Brain microvascular endothelial cell (primary cell): ENCODE measurements around the gene GRIPAP1.
A peak's percentile ranks its signal among the peaks of the same experiment; 100 is the strongest.

Source experiments
- DNase-seq: peaks from one replicate; pipeline ENCODE4 v3.0.0-alpha.2; 2020
- H3K27ac ChIP-seq: fragments of 250-450 bp; sonication (Bioruptor Pico); 2 replicates; pipeline ENCODE4 v1.5.1; 2020; ENCODE audit warnings: mild to moderate bottlenecking, moderate library complexity
- H3K27me3 ChIP-seq: fragments of 250-450 bp; sonication (Bioruptor Pico); replicated peaks from 2 replicates; pipeline ENCODE4 v1.5.1; 2020; ENCODE audit warnings: mild to moderate bottlenecking
- H3K36me3 ChIP-seq: fragments of 250-450 bp; sonication (Bioruptor Pico); replicated peaks from 2 replicates; pipeline ENCODE4 v1.5.1; 2020; ENCODE audit warnings: mild to moderate bottlenecking
- H3K4me3 ChIP-seq: 2 replicates; pipeline ENCODE4 v1.5.1; 2011; ENCODE audit warnings: low read depth, mild to moderate bottlenecking, control low read depth, low read length, moderate library complexity
- in situ Hi-C: cut with HindIII; loops from 2 replicates; pipeline ENCODE4 v1.10.0; 2017; ENCODE audit warnings: low sequenced_read_pairs, low pct_ligation_motif_present
- TF ChIP-seq, protein P1 (sequence below): IDR thresholded peaks from 2 replicates; pipeline ENCODE4 v1.5.1; 2011; ENCODE audit warnings: low read depth, mild to moderate bottlenecking, moderate library complexity, low read length, control low read depth, inconsistent platforms; ENCODE audit errors: missing control alignments

GRIPAP1 gene

GRCh38 chrX:48956728-48957414 is 45.2 kb downstream of the GRIPAP1 start:
- DNase-seq, result no peak

DNA sequence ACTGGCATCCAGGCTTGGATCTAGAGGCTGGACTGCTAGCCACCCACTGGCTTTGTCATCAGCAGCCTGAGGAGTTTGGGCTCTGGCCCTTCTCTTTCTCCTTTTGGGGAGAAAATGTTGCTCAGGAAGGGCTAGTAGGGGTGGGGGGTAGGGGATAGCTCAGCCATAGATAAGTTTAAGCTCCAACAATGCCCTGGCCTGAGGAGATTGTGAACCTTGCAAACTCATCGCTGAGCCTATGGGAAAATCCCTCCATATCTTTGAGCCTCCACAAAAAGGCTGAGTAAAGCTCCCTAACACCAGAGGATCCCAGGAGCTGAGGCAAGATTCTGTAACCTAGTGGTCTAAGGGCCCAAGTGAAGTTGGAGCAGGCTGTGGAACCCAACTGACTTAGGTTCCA is 53.5 kb downstream of the GRIPAP1 start:
- no peaks in the 10 kb centered on the region for H3K27me3 ChIP-seq
- in situ Hi-C loops, result no loop called here
- H3K27ac ChIP-seq, result no peak overlapping the region
- no peaks in the 10 kb centered on the region for H3K36me3 ChIP-seq
- no peak overlapping the region for H3K4me3 ChIP-seq
- TF ChIP-seq, protein P1, sequence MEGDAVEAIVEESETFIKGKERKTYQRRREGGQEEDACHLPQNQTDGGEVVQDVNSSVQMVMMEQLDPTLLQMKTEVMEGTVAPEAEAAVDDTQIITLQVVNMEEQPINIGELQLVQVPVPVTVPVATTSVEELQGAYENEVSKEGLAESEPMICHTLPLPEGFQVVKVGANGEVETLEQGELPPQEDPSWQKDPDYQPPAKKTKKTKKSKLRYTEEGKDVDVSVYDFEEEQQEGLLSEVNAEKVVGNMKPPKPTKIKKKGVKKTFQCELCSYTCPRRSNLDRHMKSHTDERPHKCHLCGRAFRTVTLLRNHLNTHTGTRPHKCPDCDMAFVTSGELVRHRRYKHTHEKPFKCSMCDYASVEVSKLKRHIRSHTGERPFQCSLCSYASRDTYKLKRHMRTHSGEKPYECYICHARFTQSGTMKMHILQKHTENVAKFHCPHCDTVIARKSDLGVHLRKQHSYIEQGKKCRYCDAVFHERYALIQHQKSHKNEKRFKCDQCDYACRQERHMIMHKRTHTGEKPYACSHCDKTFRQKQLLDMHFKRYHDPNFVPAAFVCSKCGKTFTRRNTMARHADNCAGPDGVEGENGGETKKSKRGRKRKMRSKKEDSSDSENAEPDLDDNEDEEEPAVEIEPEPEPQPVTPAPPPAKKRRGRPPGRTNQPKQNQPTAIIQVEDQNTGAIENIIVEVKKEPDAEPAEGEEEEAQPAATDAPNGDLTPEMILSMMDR, result no peak
- no peak for DNase-seq

More at GRCh38 chrX:48956728-48957414, 45.2 kb downstream of the GRIPAP1 start:
- Histone ChIP-seq H3K27me3 (no peaks in the 10 kb centered on the region), H3K4me3 (peak overlapping the region; percentile 72), H3K36me3 (no peaks in the 10 kb centered on the region), H3K27ac (peak overlapping the region; percentile 100)
- TF ChIP-seq, protein P1, result no peak
- in situ Hi-C loops, result no loop called here

GRCh38 chrX:48945517-48946348 is 56.3 kb downstream of the GRIPAP1 start:
- peaks cover 2% of the 10 kb centered on the region for H3K36me3 ChIP-seq

DNA sequence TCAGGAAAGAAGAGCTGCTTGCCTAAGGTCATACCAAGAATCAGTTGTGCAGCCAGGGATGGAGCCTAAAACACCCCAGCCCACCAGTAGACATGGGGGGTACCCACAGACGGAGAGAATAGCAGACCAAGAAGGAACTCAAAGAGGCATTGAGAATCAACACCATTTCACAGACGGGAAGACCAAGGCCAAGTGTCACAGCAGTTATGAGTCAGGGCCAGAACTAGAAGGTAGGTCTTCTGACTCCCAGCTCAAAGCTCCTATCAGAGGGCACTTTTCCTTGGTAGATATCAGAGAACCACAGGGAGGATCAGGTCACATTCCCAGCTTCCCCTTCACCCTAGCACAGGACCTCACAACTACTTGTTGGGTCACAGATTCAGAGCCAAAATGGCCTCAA is 59.2 kb downstream of the GRIPAP1 start:
- Histone ChIP-seq H3K36me3 (peaks cover 2% of the 10 kb centered on the region), H3K27ac (no peak overlapping the region), H3K4me3 (no peak overlapping the region), H3K27me3 (no peaks in the 10 kb centered on the region)
- TF ChIP-seq, protein P1, result no peak
- in situ Hi-C loops, result no loop called here
- DNase-seq, result no peak

More at GRCh38 chrX:48945517-48946348, 56.3 kb downstream of the GRIPAP1 start:
- Histone ChIP-seq H3K27ac (no peak overlapping the region), H3K4me3 (no peak overlapping the region), H3K27me3 (no peaks in the 10 kb centered on the region)
- in situ Hi-C loops, result no loop called here
- DNase-seq, result peak; percentile 37
- TF ChIP-seq, protein P1, result peak; percentile 87

GRCh38 chrX:48940404-48940955 is 61.6 kb downstream of the GRIPAP1 start:
- Histone ChIP-seq H3K27ac (no peak overlapping the region), H3K36me3 (peaks cover 2% of the 10 kb centered on the region), H3K27me3 (no peaks in the 10 kb centered on the region), H3K4me3 (no peak overlapping the region)
- no peak for DNase-seq
- in situ Hi-C loops, result no loop called here
- TF ChIP-seq, protein P1, result no peak
